ENCODE data around the gene VIPR2. TPM values are rescaled to one million over a fixed set of nuclear protein-coding genes. Genes with fewer than 3 reads are reported as not detected.

VIPR2 gene
- total RNA-seq, 4 donors from 2014 or later = 9.3 to 16.6 (median 12.1) TPM

DNA sequence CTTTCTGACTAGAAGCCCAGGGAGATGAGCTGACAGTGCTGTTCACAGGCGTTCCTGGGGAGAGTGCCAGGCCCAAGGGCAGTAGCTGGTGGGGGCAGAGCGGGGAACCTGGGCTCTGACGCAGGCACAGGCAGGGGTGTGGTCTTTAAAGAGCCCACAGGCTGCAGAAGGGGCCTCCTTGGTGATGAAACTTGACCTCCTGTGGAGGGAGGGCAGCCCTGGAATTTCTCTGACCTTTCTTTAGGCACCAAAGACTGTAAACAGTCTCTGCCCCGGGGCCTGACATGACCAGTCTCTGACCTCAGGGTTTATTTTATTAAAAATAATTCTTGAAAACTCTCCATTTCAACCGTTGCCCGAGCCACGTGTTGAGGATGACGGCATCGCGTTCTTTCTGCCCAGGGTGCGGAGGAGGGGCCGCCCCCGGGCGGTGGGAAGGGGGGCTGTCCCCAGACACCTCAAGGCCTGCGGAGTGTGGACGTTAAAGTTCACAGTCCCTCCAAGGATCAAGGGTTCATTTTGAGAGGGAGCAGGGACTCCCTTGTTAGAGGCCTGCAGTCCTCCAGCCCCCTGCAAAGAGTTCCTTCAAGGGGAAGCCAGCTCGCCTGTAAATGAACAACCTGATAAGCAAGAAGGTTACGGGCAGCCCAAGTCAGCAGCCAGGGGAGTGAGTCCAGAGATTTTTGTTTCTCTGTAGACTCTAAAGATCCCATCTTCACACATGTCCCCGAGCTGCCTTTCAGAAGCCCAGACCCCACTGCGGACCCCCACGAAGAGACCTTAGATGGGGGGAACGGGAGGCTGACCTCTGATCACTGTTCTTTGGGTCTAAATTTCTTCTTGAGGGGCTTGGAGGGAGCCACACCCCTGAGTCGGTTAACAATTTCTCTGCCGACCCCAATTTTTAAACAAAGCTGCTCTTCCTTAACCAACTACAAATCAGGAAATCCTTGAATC, 128.9 kb downstream of the VIPR2 start:
- TF ChIP-seq POLR2AphosphoS5 (IDR thresholded peaks at IDR 0.05) (peak; percentile 57 to 63), CTCF (IDR thresholded peaks at IDR 0.05) (no peak)
- no peaks in the 10 kb centered on the region for H3K36me3 ChIP-seq
- H3K27ac ChIP-seq (replicated peaks in 1 of 4) = peak overlapping the region; percentile 68 to 81 (median 72)
- no peak overlapping the region for H3K4me3 ChIP-seq
- no peaks in the 10 kb centered on the region for H3K27me3 ChIP-seq
- peaks cover 40 to 59% (median 40%) of the 10 kb centered on the region in 4 donors for H3K4me1 ChIP-seq
- 47% methylated on average over 20 of the region's 24 CpGs for WGBS
- H3K9me3 ChIP-seq = no peaks in the 10 kb centered on the region
- intact Hi-C loops (cut with DNase I) = no loop called here
- DNase-seq (ENCODE audit: extremely low spot score) = no peak

DNA sequence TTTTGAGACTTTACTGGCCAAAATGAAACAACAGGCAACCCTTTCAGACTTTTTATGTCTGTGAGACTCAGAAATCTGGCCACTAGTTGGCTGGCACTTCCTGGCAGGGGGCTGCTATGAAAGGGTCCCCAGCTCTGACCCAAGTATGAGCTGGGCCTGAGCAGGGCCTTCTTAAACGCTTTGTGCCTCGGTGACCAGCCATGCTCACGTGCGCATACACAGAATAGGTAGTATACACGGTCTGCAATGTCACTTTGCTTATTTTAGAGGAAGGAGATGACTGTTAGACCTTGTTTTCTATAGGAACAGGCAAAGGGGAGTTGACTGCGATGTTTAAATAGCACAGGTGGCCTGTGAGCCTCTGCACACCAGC, 129.6 kb downstream of the VIPR2 start:
- Histone ChIP-seq H3K4me1 (peaks cover 40 to 59% (median 40%) of the 10 kb centered on the region in 4 donors), H3K36me3 (no peaks in the 10 kb centered on the region), H3K4me3 (no peak overlapping the region), H3K27ac (replicated peaks in 1 of 4) (peak overlapping the region; percentile 68 to 81 (median 72)), H3K9me3 (no peaks in the 10 kb centered on the region), H3K27me3 (no peaks in the 10 kb centered on the region)
- 20% methylated on average over 1 of the region's 6 CpGs for WGBS
- no peak for TF ChIP-seq POLR2AphosphoS5 (IDR thresholded peaks at IDR 0.05)
- no peak for TF ChIP-seq EP300 (IDR thresholded peaks at IDR 0.05)
- no peak for TF ChIP-seq POLR2A (IDR thresholded peaks at IDR 0.05; ENCODE audit: low read depth)
- no peak for TF ChIP-seq CTCF (IDR thresholded peaks at IDR 0.05)
- no peak for DNase-seq (ENCODE audit: extremely low spot score)
- intact Hi-C loops (cut with DNase I) = no loop called here

GRCh38 chr7:159014297-159015062, 130.2 kb downstream of the VIPR2 start:
- TF ChIP-seq EP300 (IDR thresholded peaks at IDR 0.05) (no peak), CTCF (IDR thresholded peaks at IDR 0.05) (no peak), POLR2AphosphoS5 (IDR thresholded peaks at IDR 0.05) (no peak), POLR2A (IDR thresholded peaks at IDR 0.05; ENCODE audit: low read depth) (no peak)
- no peak for DNase-seq (ENCODE audit: extremely low spot score)
- Histone ChIP-seq H3K27ac (replicated peaks in 1 of 4) (peak overlapping the region; percentile 68 to 81 (median 72)), H3K9me3 (no peaks in the 10 kb centered on the region), H3K36me3 (no peaks in the 10 kb centered on the region), H3K4me3 (no peak overlapping the region), H3K27me3 (no peaks in the 10 kb centered on the region), H3K4me1 (peaks cover 40 to 58% (median 40%) of the 10 kb centered on the region in 4 donors)
- intact Hi-C loops (cut with DNase I) = no loop called here
- WGBS = 88% methylated on average over 12 of the region's 20 CpGs

DNA sequence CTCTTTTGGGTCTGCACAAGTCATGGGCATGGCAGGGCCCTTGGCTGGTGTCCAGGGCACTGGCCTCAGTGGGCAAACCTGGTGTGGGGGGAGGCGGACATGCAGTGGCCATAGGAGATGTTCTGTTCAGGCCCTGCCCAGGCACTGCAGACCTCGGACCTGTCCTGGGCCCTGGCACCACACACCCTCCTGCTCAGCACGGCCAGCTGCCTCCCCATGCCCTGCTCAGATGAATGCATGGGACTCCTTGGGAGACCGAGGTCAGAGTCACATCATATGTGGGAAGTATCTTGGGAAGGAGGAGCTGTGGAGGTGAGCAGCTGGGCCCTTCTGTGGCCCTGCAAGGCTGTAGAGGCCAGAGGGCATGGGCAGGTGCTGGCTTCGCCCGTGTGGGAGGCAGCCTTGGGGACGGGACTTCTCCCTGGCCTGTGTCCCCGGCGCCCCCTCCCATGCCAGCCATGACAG, 130.8 kb downstream of the VIPR2 start:
- TF ChIP-seq POLR2AphosphoS5 (IDR thresholded peaks at IDR 0.05) (no peak), EP300 (IDR thresholded peaks at IDR 0.05) (no peak), POLR2A (IDR thresholded peaks at IDR 0.05; ENCODE audit: low read depth) (no peak), CTCF (IDR thresholded peaks at IDR 0.05) (no peak)
- Histone ChIP-seq H3K36me3 (no peaks in the 10 kb centered on the region), H3K27ac (replicated peaks in 1 of 4) (peak overlapping the region; percentile 68 to 81 (median 72)), H3K27me3 (no peaks in the 10 kb centered on the region), H3K4me1 (peaks cover 37 to 52% (median 40%) of the 10 kb centered on the region in 4 donors), H3K4me3 (no peak overlapping the region), H3K9me3 (no peaks in the 10 kb centered on the region)
- 100% methylated on average over 1 of the region's 9 CpGs for WGBS
- intact Hi-C loops (cut with DNase I) = no loop called here
- no peak for DNase-seq (ENCODE audit: extremely low spot score)
